Activated naive CD4-positive, alpha-beta T cell (primary cell): ENCODE data around the gene SH3GL1.

Source experiments
- DNase-seq, 4 experiments: peaks; one replicate each; lab custom pipeline; 2025; lab: John Stamatoyannopoulos, UW

SH3GL1 gene

GRCh38 chr19:4342615-4343369 is 57.6 kb downstream of the SH3GL1 start:
- peak; percentile 82 to 87 (median 84) for DNase-seq

GRCh38 chr19:4342314-4342614 is 58.1 kb downstream of the SH3GL1 start:
- DNase-seq, result no peak

GRCh38 chr19:4338441-4339355 is 61.6 kb downstream of the SH3GL1 start, which contains the start of gene STAP2:
TSS of gene STAP2 (minus strand) at chr19:4338827. CDS start at chr19:4338753, 74 bp downstream.
- DNase-seq, result peak in 2 of 4 experiments; percentile 8 to 34

- no peak for DNase-seq
Observed at GRCh38 chr19:4337906-4338440, 62.4 kb downstream of the SH3GL1 start.

- no peak for DNase-seq
Observed at GRCh38 chr19:4334929-4335570, 65.3 kb downstream of the SH3GL1 start.

GRCh38 chr19:4329858-4330257 is 70.5 kb downstream of the SH3GL1 start:
- DNase-seq, result no peak

- DNase-seq, result peak in 2 of 4 experiments; percentile 32 to 38
Observed at GRCh38 chr19:4328991-4329681, 71.2 kb downstream of the SH3GL1 start.

GRCh38 chr19:4328243-4328990 is 71.9 kb downstream of the SH3GL1 start:
- DNase-seq, result peak; percentile 94 to 99 (median 94)

GRCh38 chr19:4327877-4328242 is 72.5 kb downstream of the SH3GL1 start:
- no peak for DNase-seq

- peak in 3 of 4 experiments; percentile 45 to 57 (median 55) for DNase-seq
Observed at GRCh38 chr19:4327252-4327876, 73.0 kb downstream of the SH3GL1 start.

- DNase-seq, result no peak
Observed at GRCh38 chr19:4326837-4327251, 73.5 kb downstream of the SH3GL1 start.

- no peak for DNase-seq
Observed at GRCh38 chr19:4326215-4326836, 74.0 kb downstream of the SH3GL1 start.

- no peak for DNase-seq
Observed at GRCh38 chr19:4324228-4324627, 76.1 kb downstream of the SH3GL1 start.

GRCh38 chr19:4323692-4324091 is 76.7 kb downstream of the SH3GL1 start:
- DNase-seq, result no peak

- no peak for DNase-seq
Observed at GRCh38 chr19:4322942-4323665, 77.2 kb downstream of the SH3GL1 start.

- DNase-seq, result no peak
Observed at GRCh38 chr19:4320419-4320818, 79.9 kb downstream of the SH3GL1 start.

GRCh38 chr19:4319067-4319718 is 81.2 kb downstream of the SH3GL1 start:
- DNase-seq, result no peak

GRCh38 chr19:4318460-4318859 is 81.9 kb downstream of the SH3GL1 start:
- no peak for DNase-seq

- DNase-seq, result no peak
Observed at GRCh38 chr19:4316956-4317355, 83.4 kb downstream of the SH3GL1 start.
